Progenitor cell of endocrine pancreas (in vitro differentiated cells): ENCODE measurements around the gene COLEC12. TPM values are rescaled to one million over a fixed set of nuclear protein-coding genes. Genes with fewer than 3 reads are reported as not detected.

Experiments
- DNase-seq: peaks from one replicate; pipeline ENCODE4 v3.0.0; 2021; ENCODE audit warnings: low spot score; ENCODE audit not compliant: unreplicated experiment
- H3K27ac Mint-ChIP-seq: 2 replicates; pipeline ENCODE4 v1.8.0; 2021; ENCODE audit warnings: mild to moderate bottlenecking, moderate library complexity, mixed read lengths
- H3K27me3 Mint-ChIP-seq: 2 replicates; pipeline ENCODE4 v1.8.0; 2021; ENCODE audit warnings: mixed read lengths
- H3K36me3 Mint-ChIP-seq: 2 replicates; pipeline ENCODE4 v1.8.0; 2022; ENCODE audit warnings: mixed read lengths; ENCODE audit not compliant: insufficient read depth
- H3K4me1 Mint-ChIP-seq: 2 replicates; pipeline ENCODE4 v1.8.0; 2021; ENCODE audit warnings: low read depth, mixed read lengths
- H3K4me3 Mint-ChIP-seq: 2 replicates; pipeline ENCODE4 v1.8.0; 2021; ENCODE audit warnings: low read depth, mild to moderate bottlenecking, moderate library complexity, mixed read lengths
- H3K9me3 Mint-ChIP-seq: 2 replicates; pipeline ENCODE4 v1.8.0; 2021; ENCODE audit warnings: low read depth, mixed read lengths
- CTCF ChIP-seq: fragments of 200-600 bp; sonication (generic); IDR thresholded peaks from one replicate; pipeline ENCODE4 v1.5.0; 2021; ENCODE audit warnings: antibody characterized with exemption, mild to moderate bottlenecking; ENCODE audit not compliant: unreplicated experiment
- total RNA-seq: library from RNA; stranded (reverse); gene quantifications from 2 replicates; pipeline ENCODE4 v1.2.1, GENCODE V29; 2021

The COLEC12 gene
- total RNA-seq, 1 donor from 2014 or later: 0.55 TPM

- peak overlapping the region; percentile 3 for H3K27ac Mint-ChIP-seq
These were observed 117.4 kb downstream of the COLEC12 start for GRCh38 chr18:383135-383534.

GRCh38 chr18:382423-382984 lies 118.0 kb downstream of the COLEC12 start:
- Mint-ChIP-seq H3K27me3 (no peaks in the 10 kb centered on the region), H3K4me3 (no peak overlapping the region), H3K9me3 (peaks cover 3% of the 10 kb centered on the region), H3K4me1 (no peaks in the 10 kb centered on the region), H3K27ac (no peak overlapping the region), H3K36me3 (no peaks in the 10 kb centered on the region)
- no peak for TF ChIP-seq CTCF
- DNase-seq: no peak

More at GRCh38 chr18:383135-383534, 117.4 kb downstream of the COLEC12 start:
- Mint-ChIP-seq H3K4me1 (no peaks in the 10 kb centered on the region), H3K36me3 (no peaks in the 10 kb centered on the region), H3K9me3 (peaks cover 3% of the 10 kb centered on the region), H3K27me3 (no peaks in the 10 kb centered on the region), H3K4me3 (no peak overlapping the region)
- no peak for TF ChIP-seq CTCF
- DNase-seq: no peak

GRCh38 chr18:379681-380330 lies 120.7 kb downstream of the COLEC12 start:
- DNase-seq: no peak
- TF ChIP-seq CTCF: no peak
- Mint-ChIP-seq H3K9me3 (peaks cover 3% of the 10 kb centered on the region), H3K4me3 (no peak overlapping the region), H3K4me1 (no peaks in the 10 kb centered on the region), H3K27me3 (no peaks in the 10 kb centered on the region), H3K36me3 (no peaks in the 10 kb centered on the region), H3K27ac (no peak overlapping the region)

- no peak for TF ChIP-seq CTCF
- Mint-ChIP-seq H3K27ac (no peak overlapping the region), H3K4me3 (no peak overlapping the region), H3K4me1 (no peaks in the 10 kb centered on the region), H3K36me3 (no peaks in the 10 kb centered on the region), H3K27me3 (no peaks in the 10 kb centered on the region), H3K9me3 (no peaks in the 10 kb centered on the region)
- DNase-seq: no peak
These were observed 122.4 kb downstream of the COLEC12 start for GRCh38 chr18:378079-378478.

- H3K36me3 Mint-ChIP-seq: no peaks in the 10 kb centered on the region
- H3K27me3 Mint-ChIP-seq: no peaks in the 10 kb centered on the region
- TF ChIP-seq CTCF: no peak
- H3K27ac Mint-ChIP-seq: no peak overlapping the region
- H3K4me3 Mint-ChIP-seq: no peak overlapping the region
- no peaks in the 10 kb centered on the region for H3K9me3 Mint-ChIP-seq
- no peak for DNase-seq
- H3K4me1 Mint-ChIP-seq: no peaks in the 10 kb centered on the region
These were observed 123.4 kb downstream of the COLEC12 start for GRCh38 chr18:377088-377487.
